GM12878 (cell line): ENCODE measurements around the gene ADAMTS19.

Experiments used
- FOXM1 ChIP-seq: IDR thresholded peaks from 2 replicates; pipeline ENCODE4 v1.6.1; 2012; ENCODE audit warnings: low read depth, mild to moderate bottlenecking, inconsistent platforms, low read length, moderate library complexity
- HCFC1 ChIP-seq: fragments of 150-350 bp; IDR thresholded peaks from 2 replicates; pipeline ENCODE4 v1.6.1; 2014; ENCODE audit warnings: low read length
- HDAC2 ChIP-seq: fragments of 200-600 bp; sonication (generic); IDR thresholded peaks from 2 replicates; pipeline ENCODE4 v1.6.1; 2017
- JUND ChIP-seq: IDR thresholded peaks from 2 replicates; pipeline ENCODE4 v1.6.1; 2012; ENCODE audit warnings: low read depth, mild to moderate bottlenecking, low read length, improper control_type of control experiment, moderate library complexity
- KAT2A ChIP-seq: conservative IDR thresholded peaks from 2 replicates; pipeline ENCODE4 v1.6.1; 2011; ENCODE audit warnings: low read depth, low read length; ENCODE audit not compliant: control insufficient read depth
- MYC ChIP-seq: IDR thresholded peaks from 2 replicates; pipeline ENCODE4 v1.6.1; 2011; ENCODE audit warnings: mild to moderate bottlenecking, low read length, moderate library complexity, inconsistent platforms; ENCODE audit not compliant: insufficient read depth, insufficient replicate concordance, insufficient read length, severe bottlenecking
- NRF1 ChIP-seq: conservative IDR thresholded peaks from 2 replicates; pipeline ENCODE4 v1.6.1; 2011; ENCODE audit warnings: mild to moderate bottlenecking, low read depth, low read length, improper control_type of control experiment
- POLR2AphosphoS5 ChIP-seq: IDR thresholded peaks from 2 replicates; pipeline ENCODE4 v1.6.1; 2011; ENCODE audit warnings: mild to moderate bottlenecking, low read length, inconsistent platforms
- POU2F2 ChIP-seq: IDR thresholded peaks from 3 replicates; pipeline ENCODE4 v1.6.1; 2011; ENCODE audit warnings: low read depth, mild to moderate bottlenecking, low read length, borderline replicate concordance
- RCOR1 ChIP-seq: conservative IDR thresholded peaks from 2 replicates; pipeline ENCODE4 v1.6.1; 2012; ENCODE audit warnings: low read depth, low read length, improper control_type of control experiment
- TF ChIP-seq, protein P1 (sequence below), 3 experiments: IDR thresholded peaks in 2 of 3; conservative IDR thresholded peaks in 1 of 3; 2 replicates each; pipeline ENCODE4 v1.5.1; 2011; ENCODE audit warnings: low read depth in 3 of 3, low read length in 3 of 3, mild to moderate bottlenecking in 3 of 3, control low read depth in 2 of 3, moderate library complexity in 2 of 3, inconsistent platforms in 1 of 3, mixed read lengths in 1 of 3; ENCODE audit not compliant: control insufficient read depth in 2 of 3, insufficient read depth in 1 of 3; ENCODE audit errors: extremely low read depth in 1 of 3
- TF ChIP-seq, protein P2 (sequence below): IDR thresholded peaks from 2 replicates; pipeline ENCODE4 v1.6.1; 2011; ENCODE audit warnings: borderline replicate concordance, low read depth, mild to moderate bottlenecking, moderate library complexity, mixed read lengths, low read length; ENCODE audit not compliant: insufficient read depth; ENCODE audit errors: extremely low read length

DNA sequence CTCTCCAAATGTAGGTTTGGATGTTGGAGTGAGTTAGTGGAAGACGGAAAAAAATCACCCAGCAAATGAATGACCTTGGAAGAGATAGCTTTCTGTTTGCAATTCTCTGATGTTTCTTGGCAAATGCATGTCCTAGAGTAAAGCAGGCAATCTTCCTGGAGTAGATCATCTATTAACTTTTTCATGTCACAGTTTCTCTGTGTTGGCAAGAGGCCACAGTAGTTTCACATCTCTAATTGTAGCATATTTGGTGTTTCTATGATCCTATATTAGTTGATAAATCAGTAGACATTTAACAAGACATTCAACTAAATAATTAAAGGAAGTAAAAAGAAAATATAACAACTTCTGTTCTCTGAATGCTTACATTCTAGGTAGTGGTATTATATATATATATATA lies 149.6 kb downstream of the ADAMTS19 start:
- no peak for TF ChIP-seq JUND
- TF ChIP-seq MYC = no peak
- TF ChIP-seq, protein P1, sequence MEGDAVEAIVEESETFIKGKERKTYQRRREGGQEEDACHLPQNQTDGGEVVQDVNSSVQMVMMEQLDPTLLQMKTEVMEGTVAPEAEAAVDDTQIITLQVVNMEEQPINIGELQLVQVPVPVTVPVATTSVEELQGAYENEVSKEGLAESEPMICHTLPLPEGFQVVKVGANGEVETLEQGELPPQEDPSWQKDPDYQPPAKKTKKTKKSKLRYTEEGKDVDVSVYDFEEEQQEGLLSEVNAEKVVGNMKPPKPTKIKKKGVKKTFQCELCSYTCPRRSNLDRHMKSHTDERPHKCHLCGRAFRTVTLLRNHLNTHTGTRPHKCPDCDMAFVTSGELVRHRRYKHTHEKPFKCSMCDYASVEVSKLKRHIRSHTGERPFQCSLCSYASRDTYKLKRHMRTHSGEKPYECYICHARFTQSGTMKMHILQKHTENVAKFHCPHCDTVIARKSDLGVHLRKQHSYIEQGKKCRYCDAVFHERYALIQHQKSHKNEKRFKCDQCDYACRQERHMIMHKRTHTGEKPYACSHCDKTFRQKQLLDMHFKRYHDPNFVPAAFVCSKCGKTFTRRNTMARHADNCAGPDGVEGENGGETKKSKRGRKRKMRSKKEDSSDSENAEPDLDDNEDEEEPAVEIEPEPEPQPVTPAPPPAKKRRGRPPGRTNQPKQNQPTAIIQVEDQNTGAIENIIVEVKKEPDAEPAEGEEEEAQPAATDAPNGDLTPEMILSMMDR (IDR thresholded peaks at IDR 0.05 in 2 of 3, conservative IDR thresholded peaks at IDR 0.05 in 1 of 3; ENCODE audit: control insufficient read depth in 2 of 3, extremely low read depth in 1 of 3, insufficient read depth in 1 of 3, low read depth in 3 of 3, low read length in 3 of 3) = no peak
- no peak for TF ChIP-seq NRF1
- no peak for TF ChIP-seq KAT2A
- TF ChIP-seq RCOR1 = no peak
- no peak for TF ChIP-seq HCFC1
- TF ChIP-seq FOXM1 = no peak
- no peak for TF ChIP-seq POU2F2
- no peak for TF ChIP-seq HDAC2
- TF ChIP-seq POLR2AphosphoS5 = no peak
- TF ChIP-seq, protein P2, sequence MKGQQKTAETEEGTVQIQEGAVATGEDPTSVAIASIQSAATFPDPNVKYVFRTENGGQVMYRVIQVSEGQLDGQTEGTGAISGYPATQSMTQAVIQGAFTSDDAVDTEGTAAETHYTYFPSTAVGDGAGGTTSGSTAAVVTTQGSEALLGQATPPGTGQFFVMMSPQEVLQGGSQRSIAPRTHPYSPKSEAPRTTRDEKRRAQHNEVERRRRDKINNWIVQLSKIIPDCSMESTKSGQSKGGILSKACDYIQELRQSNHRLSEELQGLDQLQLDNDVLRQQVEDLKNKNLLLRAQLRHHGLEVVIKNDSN = no peak
